Hepatic stellate cell (primary cell): Measurements from ENCODE around the gene MYO1F.

ENCODE experiments used
- DNase-seq: peaks from one replicate; pipeline ENCODE4 v3.0.0; 2011; ENCODE audit warnings: low spot score

Gene MYO1F

DNA sequence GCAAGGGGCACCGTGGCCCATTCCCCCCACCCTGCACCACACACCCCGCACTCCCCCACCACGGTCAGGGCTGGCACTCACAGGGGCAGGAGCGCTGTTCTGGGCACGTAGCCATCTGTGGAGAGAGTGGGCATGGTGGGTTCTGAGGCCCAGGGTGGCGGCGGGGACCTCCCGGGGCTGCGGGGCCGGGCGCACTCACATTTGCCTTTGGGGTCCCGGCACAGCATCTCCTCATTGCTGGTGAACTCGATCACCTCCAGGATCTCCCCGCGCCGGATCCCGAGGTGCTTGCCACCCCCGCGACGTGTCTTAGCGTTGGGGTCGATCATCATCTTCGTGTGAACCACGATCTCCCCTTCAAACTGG is 86.9 kb downstream of the MYO1F start:
- DNase-seq = no peak

DNA sequence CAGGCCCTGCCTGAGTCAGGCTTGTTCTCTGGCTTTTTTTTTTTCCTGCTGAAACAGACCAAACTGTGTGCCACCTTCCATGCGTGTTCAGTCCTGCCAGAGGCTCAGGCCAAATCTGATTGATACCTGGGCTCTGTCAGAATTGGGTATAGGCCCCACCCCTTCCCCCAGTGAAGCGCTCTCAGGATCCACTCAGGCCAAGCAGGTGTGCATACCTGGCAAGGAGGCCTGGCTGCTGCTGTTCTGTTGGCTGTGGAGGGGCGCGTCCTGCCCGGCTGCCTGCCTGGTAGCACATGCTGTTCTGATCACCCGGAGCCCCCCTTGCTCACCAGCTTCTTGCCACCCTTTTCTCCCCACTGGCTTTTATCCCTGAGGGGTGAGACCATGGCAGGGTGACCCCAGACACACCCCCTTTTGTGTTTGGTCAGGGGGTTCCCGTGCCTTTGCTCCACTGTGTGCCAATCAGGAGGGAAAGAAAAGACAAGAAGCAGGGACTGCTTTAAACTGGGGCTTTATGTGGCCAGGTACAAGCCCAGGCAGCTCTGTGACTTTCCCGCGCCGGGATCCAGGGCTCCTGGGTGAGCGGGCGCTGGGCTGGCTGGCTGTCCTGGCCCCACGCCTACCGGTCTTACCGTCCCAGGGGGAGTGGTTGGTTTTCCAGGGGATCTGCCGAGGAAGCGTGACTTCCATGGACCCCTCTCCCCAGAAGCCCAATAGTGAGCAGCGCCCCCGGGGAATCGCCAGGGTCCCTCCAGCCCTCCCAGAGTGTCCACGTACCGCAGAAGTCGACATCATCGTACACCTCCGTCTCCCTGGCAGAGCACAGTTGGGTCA is 87.5 kb downstream of the MYO1F start:
- DNase-seq = no peak

GRCh38 chr19:8488365-8488764 is 88.9 kb downstream of the MYO1F start:
- no peak for DNase-seq

DNA sequence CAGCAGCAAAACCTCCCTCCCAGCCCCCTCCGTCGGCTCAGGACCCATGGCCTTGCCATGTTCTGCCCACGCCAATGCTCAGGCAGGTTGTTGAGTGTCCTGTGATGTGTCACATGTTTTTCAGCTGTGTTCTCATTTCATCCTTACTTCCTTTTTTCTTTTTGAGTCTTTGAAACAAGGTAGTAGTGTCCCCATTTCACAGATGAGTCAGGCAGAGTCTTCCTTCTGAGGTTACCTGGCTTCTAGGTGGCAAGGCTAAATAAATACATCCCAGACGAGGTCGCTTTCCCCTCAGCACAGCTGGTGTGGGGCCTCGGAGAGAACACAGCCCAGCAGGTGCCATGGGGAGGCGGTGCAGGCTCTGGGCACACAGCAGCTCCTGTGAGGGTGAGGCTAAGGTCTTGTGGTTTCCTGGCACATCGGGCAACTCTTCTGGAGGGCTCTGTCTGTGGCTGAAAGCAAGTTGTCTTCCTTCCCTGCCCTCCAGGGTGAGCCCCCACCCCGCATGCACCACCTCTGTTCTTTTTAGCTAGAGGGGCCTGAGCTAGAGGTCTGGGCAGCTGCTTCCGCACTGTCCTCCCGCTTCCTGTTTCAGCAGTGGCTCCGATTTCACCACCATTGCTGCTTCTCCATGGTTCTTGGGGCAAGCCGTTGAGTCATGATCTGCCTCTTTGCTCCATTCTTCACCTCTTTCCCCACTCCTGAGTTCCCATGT is 89.9 kb downstream of the MYO1F start:
- DNase-seq = no peak

DNA sequence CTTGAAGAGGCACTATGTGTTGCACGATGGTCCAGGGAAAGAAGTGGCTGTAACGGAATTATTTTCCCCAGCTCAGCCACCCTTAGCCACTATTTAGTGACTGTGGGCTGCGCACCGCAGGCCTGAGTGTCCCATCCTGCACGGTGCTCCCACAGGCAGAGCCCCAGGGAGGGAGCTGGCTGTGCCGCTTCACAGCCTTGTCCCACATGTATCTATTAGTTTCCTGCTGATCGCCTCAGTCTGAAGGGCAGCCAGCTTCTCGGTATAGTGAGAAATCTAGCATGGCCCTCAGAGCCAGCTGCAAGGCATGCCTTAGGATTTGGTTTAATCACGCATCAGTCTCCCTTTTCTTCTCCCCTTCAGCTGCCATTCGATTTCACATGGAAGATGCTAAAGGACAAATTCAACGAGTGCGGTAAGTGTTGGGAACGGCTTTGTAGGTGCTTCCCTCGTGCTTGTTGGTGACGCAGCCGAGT is 90.5 kb downstream of the MYO1F start:
- no peak for DNase-seq

GRCh38 chr19:8485561-8486371 is 91.5 kb downstream of the MYO1F start:
- DNase-seq = no peak

DNA sequence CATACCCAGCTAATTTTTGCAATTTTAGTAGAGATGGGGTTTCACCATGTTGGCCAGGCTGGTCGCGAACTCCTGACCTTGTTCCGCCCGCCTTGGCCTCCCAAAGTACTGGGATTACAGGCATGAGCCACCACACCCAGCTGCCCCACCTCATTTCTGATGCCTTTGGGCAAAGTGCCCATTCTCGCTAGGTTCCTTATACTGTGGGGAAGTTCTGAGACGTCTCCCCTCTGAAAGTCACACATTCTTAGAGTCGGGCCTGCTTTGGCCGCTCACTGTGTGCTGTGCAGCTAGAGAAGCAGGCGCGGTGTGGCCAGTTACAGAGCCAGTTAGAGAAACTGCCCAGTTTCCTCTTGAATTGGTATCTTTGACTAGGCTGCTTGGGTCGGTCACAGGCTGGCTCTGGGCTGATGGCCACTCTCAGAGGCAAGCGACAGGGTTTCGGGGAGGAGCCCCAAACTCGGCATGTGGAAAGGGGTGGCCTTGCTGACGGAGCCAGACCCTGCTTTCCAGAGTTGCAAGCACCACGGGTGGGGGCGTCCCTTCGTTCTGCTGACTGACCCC is 92.8 kb downstream of the MYO1F start:
- no peak for DNase-seq

GRCh38 chr19:8483165-8483564 is 94.1 kb downstream of the MYO1F start:
- DNase-seq = no peak

DNA sequence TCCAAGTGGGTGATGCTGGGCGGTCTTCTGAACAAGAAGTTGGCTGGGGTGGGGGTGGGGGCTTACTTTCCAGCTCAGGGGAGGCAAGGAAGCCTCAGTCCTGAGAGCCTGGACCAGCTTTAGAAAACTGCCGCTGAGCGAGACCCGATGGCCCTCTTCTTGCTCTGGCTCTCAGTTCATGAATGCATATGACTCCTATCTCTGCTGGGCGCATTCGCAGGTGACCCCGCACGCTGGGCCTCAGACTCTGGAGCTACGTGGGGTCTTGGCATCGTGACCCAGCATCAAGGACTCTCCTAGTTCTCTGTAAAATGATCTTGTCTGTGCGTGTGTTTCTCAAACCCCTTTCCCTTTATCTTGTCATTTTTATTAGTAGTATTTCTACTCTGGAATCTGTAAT is 94.5 kb downstream of the MYO1F start:
- DNase-seq = no peak

GRCh38 chr19:8481616-8482015 is 95.6 kb downstream of the MYO1F start:
- DNase-seq = no peak

DNA sequence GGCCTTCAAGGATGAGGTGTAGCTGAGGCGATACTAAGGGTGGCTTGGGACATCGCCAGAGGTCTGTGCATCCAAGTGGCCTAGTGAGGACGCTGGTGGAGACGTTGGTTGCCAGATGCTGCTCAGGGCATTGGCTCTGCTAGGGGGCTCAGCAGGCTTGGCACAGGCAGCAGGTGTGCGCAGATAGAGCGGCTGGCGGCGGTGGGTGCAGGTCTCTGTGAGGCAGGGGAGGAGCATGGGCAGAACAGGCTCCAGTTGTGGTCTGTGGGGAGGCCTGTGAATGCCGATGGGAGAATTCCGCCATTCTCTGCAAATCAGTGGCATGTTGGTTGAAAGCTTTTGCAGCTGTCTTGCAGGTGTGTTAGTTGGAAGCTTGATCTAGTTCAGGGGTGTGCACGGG is 96.0 kb downstream of the MYO1F start:
- DNase-seq = no peak

DNA sequence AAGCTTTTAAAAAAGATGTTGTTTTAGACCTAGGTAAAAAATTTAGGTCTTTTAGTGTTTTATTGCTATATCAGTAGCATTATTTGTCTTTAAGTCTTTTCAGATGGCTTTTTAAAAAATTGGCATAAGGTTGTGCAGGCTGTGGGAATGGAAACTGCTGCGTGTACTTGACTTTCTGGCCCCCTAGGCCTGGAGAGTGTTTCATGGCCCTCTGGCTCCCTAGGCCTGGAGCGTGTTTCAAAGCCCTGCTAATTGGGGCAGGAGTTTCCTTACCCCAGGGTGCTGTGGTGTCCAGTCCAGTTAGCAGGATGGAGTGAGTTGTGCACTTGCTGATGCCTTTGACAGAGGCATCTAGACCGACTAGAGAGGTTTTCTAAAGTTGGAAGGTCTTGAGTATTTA is 98.6 kb downstream of the MYO1F start:
- DNase-seq = no peak

DNA sequence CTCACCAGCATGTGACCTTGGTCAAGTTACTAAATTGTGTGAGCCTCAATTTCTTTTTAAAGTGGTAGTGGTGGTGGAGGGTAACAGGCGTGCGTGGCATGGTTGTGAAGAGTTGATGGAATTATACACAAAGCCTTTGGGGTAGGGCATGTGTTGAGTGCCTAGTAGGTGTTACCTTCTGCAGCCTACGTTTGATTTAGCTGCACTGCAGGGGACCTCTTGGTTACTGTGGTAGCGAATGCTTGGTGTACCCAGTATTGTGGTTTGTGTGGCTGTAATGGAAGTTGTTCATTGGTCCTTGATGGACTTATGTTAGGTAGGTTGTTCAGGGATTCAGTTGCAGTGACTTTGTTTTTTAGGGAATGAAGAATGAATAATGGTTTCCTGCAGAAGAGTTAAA is 99.4 kb downstream of the MYO1F start:
- no peak for DNase-seq

- no peak for DNase-seq
Observed at GRCh38 chr19:8476524-8476923, 100.7 kb downstream of the MYO1F start.

- DNase-seq = no peak
Observed at GRCh38 chr19:8475005-8475404, 102.2 kb downstream of the MYO1F start.

DNA sequence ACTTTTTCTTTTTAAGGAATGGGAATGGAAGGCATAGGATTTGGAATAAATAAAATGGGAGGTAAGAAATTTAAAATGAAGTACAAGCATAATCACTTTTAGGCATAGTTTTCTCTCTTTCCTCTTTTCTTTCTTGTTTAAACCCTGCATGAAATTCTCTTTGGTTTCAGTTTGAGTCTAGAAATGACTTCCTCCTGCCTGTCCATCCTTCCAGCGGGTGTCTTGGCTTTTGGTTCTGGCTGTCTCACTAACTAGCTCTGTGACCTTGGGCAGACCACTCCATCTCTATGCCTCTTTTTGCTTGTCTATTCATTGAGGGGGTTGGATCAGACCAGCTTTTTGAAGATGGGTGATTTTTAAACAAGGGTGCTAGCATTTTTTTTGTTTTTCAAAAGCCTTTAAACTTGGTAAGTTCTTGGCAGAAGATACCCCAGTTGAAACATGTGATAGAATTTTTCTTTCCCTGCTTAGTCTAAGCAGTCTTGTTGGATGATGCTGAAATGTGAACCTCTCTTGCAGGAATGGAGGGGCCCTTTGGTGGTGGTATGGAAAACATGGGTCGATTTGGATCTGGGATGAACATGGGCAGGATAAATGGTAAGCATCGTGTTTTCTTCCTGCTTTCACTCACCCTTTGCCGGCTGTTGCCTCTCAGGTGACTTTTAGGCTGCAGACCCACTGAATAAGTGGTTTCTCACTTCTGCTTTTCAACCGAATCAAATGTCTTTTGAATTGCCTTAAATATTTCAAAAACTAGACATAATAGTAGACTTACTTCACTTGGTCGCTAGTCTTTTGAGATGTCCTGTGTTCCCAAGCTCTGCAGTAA is 103.4 kb downstream of the MYO1F start:
- DNase-seq = no peak
